Kidney (tissue), 14 donors: ENCODE measurements around the gene B4GALT2. TPM values are rescaled to one million over a fixed set of nuclear protein-coding genes. Genes with fewer than 3 reads are reported as not detected.
A peak's percentile ranks its signal among the peaks of the same experiment; 100 is the strongest.

ENCODE experiments used
- DNase-seq, 5 donors: peaks; one replicate each; pipeline ENCODE4 v3.0.0-alpha.2; 2013 to 2020
- FAIRE-seq: peaks from 2 replicates; lab custom pipeline; 2012; peaks lifted over from hg19 to GRCh38; lab: Jason Lieb, UNC
- H3K27ac ChIP-seq, 2 donors: one replicate each; pipeline ENCODE4 v1.7.0; 2013; ENCODE audit warnings: low read depth in 2 of 2, low read length in 2 of 2, inconsistent platforms in 1 of 2
- H3K27me3 ChIP-seq: one replicate; pipeline ENCODE4 v1.7.1; 2013; ENCODE audit warnings: low read length, inconsistent platforms; ENCODE audit not compliant: control insufficient read depth, insufficient read depth
- H3K36me3 ChIP-seq, 3 donors: one replicate each; pipeline versions ENCODE4 v1.7.0 to v1.7.1; 2013; ENCODE audit warnings: low read length in 3 of 3, control low read depth in 1 of 3, inconsistent platforms in 1 of 3; ENCODE audit not compliant: insufficient read depth in 3 of 3, control insufficient read depth in 2 of 3
- H3K4me1 ChIP-seq, 3 donors: one replicate each; pipeline versions ENCODE4 v1.7.0 to v1.7.1; 2013; ENCODE audit warnings: low read length in 3 of 3, inconsistent platforms in 1 of 3, low read depth in 1 of 3; ENCODE audit not compliant: control insufficient read depth in 2 of 3, insufficient read depth in 2 of 3
- H3K4me3 ChIP-seq, 3 donors: one replicate each; pipeline versions ENCODE4 v1.7.0 to v1.8.1; 2013; ENCODE audit warnings: low read length in 3 of 3, control low read depth in 1 of 3, inconsistent platforms in 1 of 3
- H3K9ac ChIP-seq, 3 donors: one replicate each; pipeline versions ENCODE4 v1.7.0 to v1.7.1; 2013; ENCODE audit warnings: low read length in 3 of 3, control low read depth in 1 of 3, inconsistent platforms in 1 of 3
- H3K9me3 ChIP-seq, 3 donors: one replicate each; pipeline versions ENCODE4 v1.7.0 to v1.7.1; 2013; ENCODE audit warnings: low read length in 3 of 3, control low read depth in 1 of 3, inconsistent platforms in 1 of 3; ENCODE audit not compliant: control insufficient read depth in 2 of 3, insufficient read depth in 1 of 3
- intact Hi-C: fragments of 100-400 bp; cut with DNase I; formaldehyde crosslinking; loops from one replicate; pipeline ENCODE4 v1.11.1; 2022
- polyA plus RNA-seq: library from polyadenylated mRNA; stranded (reverse); fragments of 350-450 nt; fragmentation: Illumina TruSeq; extraction: RNeasy Lipid Tissue Mini Kit (QIAGEN cat#74804); gene quantifications from one replicate; pipeline ENCODE4 v1.2.3, GENCODE V29; 2014; ENCODE audit warnings: low read depth, low replicate concordance; ENCODE audit not compliant: insufficient read depth
- total RNA-seq: library from RNA; stranded (reverse); fragmentation: NEBNext Ultra II Directional; extraction: Animal tissue kit (Norgen Biotek cat#: 25700); gene quantifications from one replicate; pipeline ENCODE4 v1.2.1, GENCODE V29; 2021
- TF ChIP-seq, protein P1 (sequence below): IDR thresholded peaks from 3 replicates; pipeline ENCODE4 v1.5.1; 2012; ENCODE audit warnings: mild to moderate bottlenecking, moderate library complexity, borderline replicate concordance; ENCODE audit not compliant: insufficient read depth; ENCODE audit errors: extremely low read depth
- donor health status: control.
- donor health status: control.
- donor health status: control.
- donor health status: control.
- donor health status: control.
- donor health status: DM: yes; HTN: yes; CAD: no.
- donor health status: Normal renal cell carcinoma (clear cell type).

Gene B4GALT2
- total and polyA plus RNA-seq, 2 donors from 2014 or later = 25.1 to 32.5 TPM

DNA sequence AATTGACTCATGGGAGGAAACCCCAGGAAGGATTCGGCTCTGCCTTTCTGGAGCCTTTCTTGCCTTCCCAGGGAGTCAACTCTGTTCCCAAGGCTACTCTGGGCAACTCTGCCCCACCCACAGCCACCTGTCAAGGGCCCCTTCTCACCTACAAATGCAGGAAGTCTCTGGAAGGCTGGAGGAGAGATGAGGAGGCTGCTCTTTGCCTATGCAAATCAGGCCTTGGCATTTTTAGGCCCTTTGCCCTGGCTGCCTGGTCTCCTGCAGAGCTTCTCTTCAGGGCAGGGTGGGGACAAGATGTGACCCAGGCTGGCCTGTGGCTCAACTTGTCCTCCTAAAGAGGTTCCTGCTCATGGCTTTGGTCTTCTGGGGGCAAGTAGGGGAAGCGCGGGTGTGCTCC, 46.8 kb downstream of the B4GALT2 start:
- no peaks in the 10 kb centered on the region for H3K36me3 ChIP-seq
- no peak overlapping the region for H3K4me3 ChIP-seq
- H3K9me3 ChIP-seq = no peaks in the 10 kb centered on the region
- H3K27ac ChIP-seq = no peak overlapping the region
- no peak overlapping the region for H3K9ac ChIP-seq
- TF ChIP-seq, protein P1, sequence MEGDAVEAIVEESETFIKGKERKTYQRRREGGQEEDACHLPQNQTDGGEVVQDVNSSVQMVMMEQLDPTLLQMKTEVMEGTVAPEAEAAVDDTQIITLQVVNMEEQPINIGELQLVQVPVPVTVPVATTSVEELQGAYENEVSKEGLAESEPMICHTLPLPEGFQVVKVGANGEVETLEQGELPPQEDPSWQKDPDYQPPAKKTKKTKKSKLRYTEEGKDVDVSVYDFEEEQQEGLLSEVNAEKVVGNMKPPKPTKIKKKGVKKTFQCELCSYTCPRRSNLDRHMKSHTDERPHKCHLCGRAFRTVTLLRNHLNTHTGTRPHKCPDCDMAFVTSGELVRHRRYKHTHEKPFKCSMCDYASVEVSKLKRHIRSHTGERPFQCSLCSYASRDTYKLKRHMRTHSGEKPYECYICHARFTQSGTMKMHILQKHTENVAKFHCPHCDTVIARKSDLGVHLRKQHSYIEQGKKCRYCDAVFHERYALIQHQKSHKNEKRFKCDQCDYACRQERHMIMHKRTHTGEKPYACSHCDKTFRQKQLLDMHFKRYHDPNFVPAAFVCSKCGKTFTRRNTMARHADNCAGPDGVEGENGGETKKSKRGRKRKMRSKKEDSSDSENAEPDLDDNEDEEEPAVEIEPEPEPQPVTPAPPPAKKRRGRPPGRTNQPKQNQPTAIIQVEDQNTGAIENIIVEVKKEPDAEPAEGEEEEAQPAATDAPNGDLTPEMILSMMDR = no peak
- no peak for FAIRE-seq
- intact Hi-C loops = no loop called here
- H3K27me3 ChIP-seq = no peaks in the 10 kb centered on the region
- DNase-seq = no peak
- H3K4me1 ChIP-seq = peaks cover 0 to 10% (median 9%) of the 10 kb centered on the region in 3 donors

DNA sequence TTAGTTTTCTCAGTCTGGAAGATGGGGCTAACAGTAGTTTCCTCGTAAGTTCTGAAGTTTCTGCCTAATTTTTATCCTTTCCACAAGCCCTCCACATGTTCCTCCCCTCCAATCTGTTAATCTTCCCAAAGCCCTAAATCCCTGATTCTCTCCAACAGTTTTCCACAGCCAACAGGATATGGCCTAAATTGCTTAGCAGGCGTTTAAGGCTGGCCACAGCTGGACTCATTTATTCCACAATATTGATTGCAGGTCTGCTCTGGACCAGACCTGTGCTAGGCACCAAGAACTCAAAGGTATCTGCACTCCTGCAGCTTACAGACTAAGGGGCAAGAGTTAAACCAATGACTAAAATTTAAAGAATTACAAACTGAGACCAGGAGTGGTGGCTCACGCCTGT, 48.3 kb downstream of the B4GALT2 start:
- no peak overlapping the region for H3K9ac ChIP-seq
- H3K4me3 ChIP-seq = no peak overlapping the region
- TF ChIP-seq, protein P1 = no peak
- no peak overlapping the region for H3K27ac ChIP-seq
- H3K36me3 ChIP-seq = no peaks in the 10 kb centered on the region
- H3K4me1 ChIP-seq = peaks cover 0 to 18% (median 16%) of the 10 kb centered on the region in 3 donors
- no peaks in the 10 kb centered on the region for H3K27me3 ChIP-seq
- FAIRE-seq = no peak
- intact Hi-C loops = no loop called here
- DNase-seq = no peak
- H3K9me3 ChIP-seq = no peaks in the 10 kb centered on the region

DNA sequence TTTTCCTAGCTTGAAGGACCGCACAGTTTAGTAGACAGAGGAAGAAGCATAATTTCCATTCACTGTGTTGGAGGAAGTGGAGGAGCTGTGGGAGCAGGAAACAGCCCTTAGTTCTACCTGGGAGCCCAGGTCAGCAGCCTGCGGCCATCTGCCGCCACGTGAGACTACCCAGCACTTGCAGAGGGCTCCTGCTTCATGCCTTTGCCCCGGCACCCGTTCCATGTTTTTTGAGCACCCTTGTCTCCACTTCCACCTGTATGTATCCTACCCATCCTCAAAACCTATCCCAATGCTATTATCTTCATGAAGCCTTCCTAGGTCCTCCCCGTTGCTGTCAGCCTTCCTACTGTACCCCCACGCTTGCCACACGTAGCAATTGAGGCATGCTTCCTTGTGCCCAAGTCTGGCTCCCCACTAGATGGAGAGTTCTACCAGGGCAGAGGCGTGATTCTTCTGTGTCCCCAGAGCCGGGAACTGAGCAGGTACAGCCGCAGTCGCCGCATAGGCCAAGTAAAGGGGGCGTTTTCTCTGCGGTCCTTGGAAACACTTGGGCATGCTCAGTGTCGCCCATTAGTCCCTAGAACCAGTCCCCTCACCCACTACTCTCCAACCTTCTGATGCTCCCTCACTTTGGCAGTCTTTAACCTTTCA, 50.4 kb downstream of the B4GALT2 start:
- peak overlapping the region; percentile 75 to 87 (median 78) for H3K4me3 ChIP-seq
- H3K27me3 ChIP-seq = no peaks in the 10 kb centered on the region
- no peak for FAIRE-seq
- TF ChIP-seq, protein P1 = no peak
- peak overlapping the region; percentile 71 to 78 for H3K27ac ChIP-seq
- intact Hi-C loops = no loop called here
- peak overlapping the region; percentile 47 to 84 (median 74) for H3K9ac ChIP-seq
- no peaks in the 10 kb centered on the region for H3K36me3 ChIP-seq
- no peaks in the 10 kb centered on the region for H3K9me3 ChIP-seq
- H3K4me1 ChIP-seq = peaks cover 0 to 18% (median 16%) of the 10 kb centered on the region in 3 donors
- DNase-seq = no peak
